Measurements from ENCODE around the gene UGT3A1. TPM values are rescaled to one million over a fixed set of nuclear protein-coding genes. Genes with fewer than 3 reads are reported as not detected.

Gene UGT3A1
- total and polyA plus RNA-seq, 2 donors from 2014 or later (not counting 2 experiments from before 2014, with no cell fraction given), result not detected

Other genes starting within 250 kb of the UGT3A1 start
- gene IL7R, start 134.5 kb downstream of the UGT3A1 start, total RNA-seq, result 4.5 and 6.7 TPM in 2 replicates
- 1.2 and 2.1 TPM in 2 replicates for gene IL7R, start 134.5 kb downstream of the UGT3A1 start, polyA plus RNA-seq
- not detected in 2 replicates for gene CAPSL, start 52.8 kb downstream of the UGT3A1 start, total RNA-seq
- gene CAPSL, start 52.8 kb downstream of the UGT3A1 start, polyA plus RNA-seq, result not detected in 2 replicates
- 0.27 and 0.28 TPM in 2 replicates for gene UGT3A2, start 75.5 kb upstream of the UGT3A1 start, total RNA-seq
- gene UGT3A2, start 75.5 kb upstream of the UGT3A1 start, polyA plus RNA-seq, result 0.38 and 0.39 TPM in 2 replicates
- 6.1 and 7.1 TPM in 2 replicates for gene LMBRD2, start 160.5 kb upstream of the UGT3A1 start, total RNA-seq
- gene LMBRD2, start 160.5 kb upstream of the UGT3A1 start, polyA plus RNA-seq, result 0.95 and 1.2 TPM in 2 replicates
- gene SKP2, start 160.7 kb upstream of the UGT3A1 start, total RNA-seq, result 69.0 and 98.7 TPM in 2 replicates
- gene SKP2, start 160.7 kb upstream of the UGT3A1 start, polyA plus RNA-seq, result 19.8 and 35.6 TPM in 2 replicates

All from foreskin keratinocyte (primary cell).